Mesothelial cell of epicardium (in vitro differentiated cells): ENCODE measurements around the gene TSFM. TPM values are rescaled to one million over a fixed set of nuclear protein-coding genes. Genes with fewer than 3 reads are reported as not detected.

Experiments
- DNase-seq, 2 experiments: peaks; one replicate each; pipeline ENCODE4 v3.0.0; 2021; ENCODE audit warnings: low spot score in 2 of 2; ENCODE audit not compliant: unreplicated experiment in 2 of 2
- H3K27ac Mint-ChIP-seq: 2 replicates; pipeline ENCODE4 v1.8.0; 2021; ENCODE audit warnings: mixed read lengths
- H3K27me3 Mint-ChIP-seq: 2 replicates; pipeline ENCODE4 v1.8.0; 2021; ENCODE audit warnings: low read depth, mixed read lengths
- H3K36me3 Mint-ChIP-seq: 2 replicates; pipeline ENCODE4 v1.8.0; 2021; ENCODE audit warnings: mixed read lengths
- H3K4me1 Mint-ChIP-seq: 2 replicates; pipeline ENCODE4 v1.8.0; 2021; ENCODE audit warnings: mixed read lengths
- H3K4me3 Mint-ChIP-seq: 2 replicates; pipeline ENCODE4 v1.8.0; 2021; ENCODE audit warnings: mild to moderate bottlenecking, moderate library complexity, mixed read lengths
- H3K9me3 Mint-ChIP-seq: 2 replicates; pipeline ENCODE4 v1.8.0; 2021; ENCODE audit warnings: mixed read lengths
- total RNA-seq: library from RNA; stranded (reverse); gene quantifications from 3 replicates; pipeline ENCODE4 v1.2.1, GENCODE V29; 2021
- TF ChIP-seq, protein P1 (sequence below): fragments of 200-600 bp; sonication (generic); IDR thresholded peaks from one replicate; pipeline ENCODE4 v1.5.0; 2021; ENCODE audit warnings: antibody characterized with exemption; ENCODE audit not compliant: unreplicated experiment

TSFM gene
- total RNA-seq, 1 donor from 2014 or later, result 23.4 TPM

DNA sequence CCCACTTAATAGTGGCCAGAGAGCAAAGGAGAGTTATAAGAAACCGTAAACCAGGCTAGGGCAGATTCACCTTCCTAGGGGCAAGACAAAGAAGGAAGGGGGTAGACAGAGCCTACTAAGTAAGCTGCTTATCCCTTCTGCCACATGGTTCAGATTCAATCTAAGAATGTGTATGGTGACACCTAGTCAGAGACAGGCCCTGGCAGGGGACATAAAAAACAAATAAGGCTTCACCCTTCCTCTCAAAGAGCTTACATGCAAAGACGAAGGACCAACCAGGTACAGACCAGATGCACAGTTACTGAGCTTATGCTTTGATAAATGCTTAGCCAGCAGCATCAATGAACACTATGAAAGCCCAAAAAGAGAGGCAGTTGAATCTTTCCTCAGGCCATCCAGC, 20.1 kb upstream of the TSFM start:
- TF ChIP-seq, protein P1, sequence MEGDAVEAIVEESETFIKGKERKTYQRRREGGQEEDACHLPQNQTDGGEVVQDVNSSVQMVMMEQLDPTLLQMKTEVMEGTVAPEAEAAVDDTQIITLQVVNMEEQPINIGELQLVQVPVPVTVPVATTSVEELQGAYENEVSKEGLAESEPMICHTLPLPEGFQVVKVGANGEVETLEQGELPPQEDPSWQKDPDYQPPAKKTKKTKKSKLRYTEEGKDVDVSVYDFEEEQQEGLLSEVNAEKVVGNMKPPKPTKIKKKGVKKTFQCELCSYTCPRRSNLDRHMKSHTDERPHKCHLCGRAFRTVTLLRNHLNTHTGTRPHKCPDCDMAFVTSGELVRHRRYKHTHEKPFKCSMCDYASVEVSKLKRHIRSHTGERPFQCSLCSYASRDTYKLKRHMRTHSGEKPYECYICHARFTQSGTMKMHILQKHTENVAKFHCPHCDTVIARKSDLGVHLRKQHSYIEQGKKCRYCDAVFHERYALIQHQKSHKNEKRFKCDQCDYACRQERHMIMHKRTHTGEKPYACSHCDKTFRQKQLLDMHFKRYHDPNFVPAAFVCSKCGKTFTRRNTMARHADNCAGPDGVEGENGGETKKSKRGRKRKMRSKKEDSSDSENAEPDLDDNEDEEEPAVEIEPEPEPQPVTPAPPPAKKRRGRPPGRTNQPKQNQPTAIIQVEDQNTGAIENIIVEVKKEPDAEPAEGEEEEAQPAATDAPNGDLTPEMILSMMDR, result no peak
- Mint-ChIP-seq H3K27me3 (peaks cover 96% of the 10 kb centered on the region), H3K9me3 (no peaks in the 10 kb centered on the region), H3K4me1 (peaks cover 22% of the 10 kb centered on the region), H3K27ac (no peak overlapping the region), H3K36me3 (peaks cover 7% of the 10 kb centered on the region), H3K4me3 (no peak overlapping the region)
- no peak for DNase-seq

DNA sequence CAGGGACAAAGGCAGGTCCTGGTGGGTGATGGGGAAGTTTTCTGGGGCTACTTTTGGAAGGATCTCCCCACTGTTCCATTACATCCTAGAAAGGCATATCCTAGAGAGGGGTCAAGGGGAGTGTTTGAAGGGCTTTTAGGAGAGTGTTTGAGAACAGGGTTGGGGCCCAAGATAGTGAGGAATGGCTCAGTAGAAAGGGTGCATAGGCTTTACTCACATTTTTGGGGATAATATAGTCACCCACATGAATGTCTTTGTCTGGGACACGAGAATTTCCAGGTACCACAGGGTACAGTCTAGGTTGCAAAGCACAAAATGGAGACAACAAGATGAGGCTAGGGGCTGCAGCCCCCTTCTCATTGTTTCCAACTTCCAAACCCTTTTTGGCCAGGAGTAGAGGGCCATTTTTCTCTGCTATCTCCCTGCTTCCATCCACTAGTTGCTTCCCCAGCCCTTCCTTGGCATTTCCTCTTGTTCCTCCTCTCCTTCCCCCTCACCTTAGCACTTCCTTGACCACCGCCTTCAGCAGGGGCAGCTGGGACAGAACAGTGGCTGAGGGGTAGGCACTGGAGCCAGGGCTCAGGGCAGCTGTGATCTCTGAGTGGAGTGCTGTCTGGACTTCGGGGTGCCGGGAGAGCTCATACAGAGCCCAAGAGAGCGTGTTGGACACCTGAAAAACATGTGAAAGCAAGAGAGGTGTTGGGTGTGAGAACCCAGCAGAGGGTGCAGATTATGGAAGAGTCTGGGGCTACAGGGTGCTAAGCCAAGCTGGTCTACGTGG, 18.5 kb upstream of the TSFM start:
- peaks cover 6% of the 10 kb centered on the region for H3K36me3 Mint-ChIP-seq
- H3K4me1 Mint-ChIP-seq, result peaks cover 22% of the 10 kb centered on the region
- DNase-seq, result no peak
- H3K27ac Mint-ChIP-seq, result no peak overlapping the region
- peaks cover 93% of the 10 kb centered on the region for H3K27me3 Mint-ChIP-seq
- no peaks in the 10 kb centered on the region for H3K9me3 Mint-ChIP-seq
- TF ChIP-seq, protein P1, result no peak
- H3K4me3 Mint-ChIP-seq, result no peak overlapping the region

DNA sequence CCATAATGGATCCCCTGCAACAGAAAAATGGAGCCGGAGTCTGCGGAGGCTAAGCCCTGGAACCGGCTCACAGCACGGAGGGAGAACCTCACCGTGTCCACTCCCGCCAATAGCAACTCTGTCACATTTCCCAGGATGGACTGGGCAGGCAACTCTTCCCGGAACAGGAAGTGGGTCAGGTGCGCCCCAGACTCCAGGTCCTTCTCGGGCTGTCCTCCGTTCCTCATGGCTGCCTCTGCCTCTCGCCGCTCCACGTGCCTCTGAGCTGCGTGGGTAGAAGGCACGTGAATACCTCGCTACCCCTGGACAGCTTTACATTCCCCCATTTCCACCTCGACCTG, 18.0 kb upstream of the TSFM start:
- H3K27me3 Mint-ChIP-seq, result peaks cover 87% of the 10 kb centered on the region
- DNase-seq, result no peak

DNA sequence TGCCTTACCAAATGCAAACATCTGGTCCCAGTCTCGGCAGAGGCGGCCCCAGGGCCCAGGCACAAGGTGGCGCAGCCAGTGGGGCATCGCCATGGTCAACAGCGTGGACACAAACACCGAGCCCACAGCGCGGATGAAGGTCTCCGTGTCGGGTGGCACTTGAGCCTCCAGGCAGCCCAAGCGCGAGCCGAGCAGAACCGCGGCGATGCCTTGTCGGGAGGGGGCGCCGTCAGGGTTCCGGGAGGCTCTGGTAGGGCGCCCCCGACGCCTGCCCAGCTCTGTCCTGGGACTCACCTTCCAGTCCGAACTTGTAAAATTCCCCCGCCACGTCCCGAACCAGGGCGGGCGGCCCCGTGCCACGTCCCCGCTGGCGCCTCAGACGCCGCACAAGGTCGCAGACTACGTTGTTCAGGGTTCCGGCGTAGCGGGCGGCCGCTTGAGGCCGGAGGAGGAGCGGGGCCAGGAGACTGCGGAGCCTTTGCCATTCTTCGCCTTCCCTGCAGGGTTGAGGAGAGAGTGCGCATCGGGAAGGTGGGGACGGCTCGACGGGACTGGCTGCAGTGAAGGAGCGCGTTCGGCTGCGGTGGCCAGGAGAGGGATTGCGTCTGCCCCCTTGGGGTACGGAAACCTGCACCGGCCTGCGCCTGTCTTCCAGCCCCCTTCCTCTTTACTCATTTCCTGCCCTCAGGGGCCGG, 17.4 kb upstream of the TSFM start:
- peak in 1 of 2 experiments; percentile 45 for DNase-seq
- H3K27ac Mint-ChIP-seq, result no peak overlapping the region
- peaks cover 83% of the 10 kb centered on the region for H3K27me3 Mint-ChIP-seq
- peaks cover 22% of the 10 kb centered on the region for H3K4me1 Mint-ChIP-seq
- H3K4me3 Mint-ChIP-seq, result peak overlapping the region; percentile 52
- no peaks in the 10 kb centered on the region for H3K9me3 Mint-ChIP-seq
- TF ChIP-seq, protein P1, result no peak
- peaks cover 10% of the 10 kb centered on the region for H3K36me3 Mint-ChIP-seq

More for the DNA sequence above, 18.0 kb upstream of the TSFM start:
- Mint-ChIP-seq H3K36me3 (peaks cover 6% of the 10 kb centered on the region), H3K9me3 (no peaks in the 10 kb centered on the region), H3K27ac (no peak overlapping the region), H3K4me1 (peaks cover 22% of the 10 kb centered on the region), H3K4me3 (peak overlapping the region; percentile 34)
- TF ChIP-seq, protein P1, result no peak

- DNase-seq, result no peak
- TF ChIP-seq, protein P1, result no peak
- peak overlapping the region; percentile 53 for H3K4me3 Mint-ChIP-seq
- H3K27me3 Mint-ChIP-seq, result peaks cover 75% of the 10 kb centered on the region
- peaks cover 10% of the 10 kb centered on the region for H3K36me3 Mint-ChIP-seq
- H3K27ac Mint-ChIP-seq, result no peak overlapping the region
- H3K4me1 Mint-ChIP-seq, result peaks cover 22% of the 10 kb centered on the region
- H3K9me3 Mint-ChIP-seq, result no peaks in the 10 kb centered on the region
Measured at GRCh38 chr12:57765698-57766463, 16.7 kb upstream of the TSFM start.
